GM18867 (cell line): Measurements from ENCODE around the gene ETV2.
A peak's percentile ranks its signal among the peaks of the same experiment; 100 is the strongest.
"Not testable (repeated sequence)": the region's sequence is repeated elsewhere in the genome, so short reads cannot be mapped to it uniquely, and the experiment has no call there.

Experiments used
- ATAC-seq: cut with Tn5 transposase; IDR thresholded peaks from one replicate; pipeline ENCODE4 v1.9.1; 2021; ENCODE audit warnings: mild to moderate bottlenecking, moderate library complexity; ENCODE audit not compliant: unreplicated experiment

ETV2 gene, protein sequence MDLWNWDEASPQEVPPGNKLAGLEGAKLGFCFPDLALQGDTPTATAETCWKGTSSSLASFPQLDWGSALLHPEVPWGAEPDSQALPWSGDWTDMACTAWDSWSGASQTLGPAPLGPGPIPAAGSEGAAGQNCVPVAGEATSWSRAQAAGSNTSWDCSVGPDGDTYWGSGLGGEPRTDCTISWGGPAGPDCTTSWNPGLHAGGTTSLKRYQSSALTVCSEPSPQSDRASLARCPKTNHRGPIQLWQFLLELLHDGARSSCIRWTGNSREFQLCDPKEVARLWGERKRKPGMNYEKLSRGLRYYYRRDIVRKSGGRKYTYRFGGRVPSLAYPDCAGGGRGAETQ

DNA sequence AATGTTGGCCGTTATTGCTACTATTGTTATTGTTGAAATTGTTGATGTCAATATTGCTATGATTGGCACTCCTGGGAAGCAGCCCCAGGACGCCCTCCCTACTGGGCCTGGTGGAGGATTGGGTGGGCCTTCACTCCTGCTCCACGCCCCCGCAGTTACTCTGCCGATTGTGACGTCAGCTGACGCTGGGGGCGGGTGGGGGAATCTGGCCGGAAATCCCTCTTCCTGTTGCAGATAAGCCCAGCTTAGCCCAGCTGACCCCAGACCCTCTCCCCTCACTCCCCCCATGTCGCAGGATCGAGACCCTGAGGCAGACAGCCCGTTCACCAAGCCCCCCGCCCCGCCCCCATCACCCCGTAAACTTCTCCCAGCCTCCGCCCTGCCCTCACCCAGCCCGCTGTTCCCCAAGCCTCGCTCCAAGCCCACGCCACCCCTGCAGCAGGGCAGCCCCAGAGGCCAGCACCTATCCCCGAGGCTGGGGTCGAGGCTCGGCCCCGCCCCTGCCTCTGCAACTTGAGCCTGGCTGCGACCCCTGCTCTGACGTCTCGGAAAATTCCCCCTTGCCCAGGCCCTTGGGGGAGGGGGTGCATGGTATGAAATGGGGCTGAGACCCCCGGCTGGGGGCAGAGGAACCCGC, at the start of gene ETV2:
Gene ETV2 (plus strand): TSS at position 231 of the 637 bp plus-strand sequence. CDS start 716 bp downstream, outside the sequence.
- no peak for ATAC-seq

DNA sequence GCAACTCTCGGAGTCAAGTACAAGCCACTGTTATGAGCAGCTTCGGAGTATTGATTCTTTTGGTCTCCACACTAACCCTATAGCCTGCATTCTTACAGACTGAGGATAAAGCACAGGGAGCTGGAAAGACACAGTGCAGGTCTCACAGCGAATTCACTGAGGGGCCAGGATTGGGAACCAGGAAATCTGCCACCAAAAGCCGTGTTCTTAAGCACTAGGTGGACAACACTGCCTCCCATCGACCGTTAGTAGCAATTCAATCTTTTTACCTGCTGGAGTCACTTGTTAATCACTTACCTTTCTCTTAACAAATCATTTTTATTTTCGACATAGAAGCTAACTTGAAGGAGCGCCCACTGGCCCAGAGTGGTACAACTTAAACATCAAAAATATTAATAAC, 49.3 kb upstream of the ETV2 start:
- ATAC-seq: no peak

DNA sequence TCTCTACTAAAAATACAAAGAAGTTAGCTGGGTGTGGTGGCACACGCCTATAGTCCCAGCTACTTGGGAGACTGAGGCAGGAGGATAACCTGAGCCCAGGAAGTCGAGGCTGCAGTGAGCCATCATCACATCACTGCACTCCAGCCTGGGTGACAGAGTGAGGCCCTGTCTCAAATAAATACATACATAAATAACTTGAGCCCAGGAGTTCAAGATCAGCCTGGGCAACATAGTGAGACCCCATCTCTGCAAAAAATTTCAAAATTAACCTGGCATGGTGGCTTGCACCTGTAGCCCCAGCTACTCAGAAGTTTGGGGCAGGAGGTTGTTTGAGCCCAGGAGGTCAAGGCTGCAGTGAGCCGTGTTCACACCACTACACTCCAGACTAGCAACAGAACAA, 46.5 kb upstream of the ETV2 start:
- ATAC-seq: not testable (repeated sequence)

DNA sequence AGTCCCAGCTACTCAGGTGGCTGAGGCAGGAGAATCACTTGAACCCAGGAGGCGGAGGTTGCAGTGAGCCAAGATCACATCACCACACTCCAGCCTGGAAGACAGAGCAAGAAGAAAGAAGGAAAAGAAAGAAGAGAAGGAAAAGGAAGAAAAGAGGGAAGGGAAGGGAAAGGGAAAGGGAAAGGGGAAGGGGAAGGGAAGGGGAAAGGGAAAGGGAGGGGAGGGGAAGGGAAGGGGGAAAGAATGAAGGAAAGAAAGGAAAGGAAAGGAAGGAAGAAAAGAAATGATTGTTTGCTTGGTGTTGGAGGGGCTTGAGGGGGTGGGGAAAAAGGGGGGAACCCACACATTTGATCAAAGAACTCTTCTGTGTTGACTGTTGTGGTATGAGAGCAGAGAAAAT, 45.6 kb upstream of the ETV2 start:
- no peak for ATAC-seq

DNA sequence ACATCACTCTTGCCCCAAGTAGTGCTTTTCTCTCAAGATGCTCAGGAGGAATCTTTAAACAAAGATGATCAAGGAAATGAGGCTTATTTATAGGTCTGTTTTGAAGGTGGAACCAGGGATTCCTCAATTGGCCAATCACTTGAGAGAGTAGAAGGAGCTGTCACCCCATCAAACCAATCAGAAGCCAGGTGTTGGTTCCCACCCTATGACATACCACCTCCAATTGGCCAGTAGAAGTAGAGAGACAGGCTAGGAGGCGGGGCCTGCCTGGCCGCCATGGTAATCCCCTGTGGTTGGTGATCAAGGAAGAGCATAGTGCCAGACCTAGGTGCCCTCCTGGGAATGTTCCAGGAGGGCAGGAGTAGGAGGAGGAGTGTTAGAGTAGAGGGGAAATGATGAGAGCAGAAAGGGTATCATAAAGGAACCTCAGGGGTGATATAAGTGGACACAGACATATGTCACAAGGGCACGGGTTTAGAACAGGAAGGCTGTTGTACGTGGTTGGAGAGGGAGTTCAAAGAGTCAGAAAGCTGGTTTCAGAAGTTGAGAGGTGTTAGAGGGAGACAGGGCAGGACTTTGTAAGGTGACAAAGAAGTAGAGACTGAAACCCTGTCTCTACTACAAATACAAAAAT, 45.1 kb upstream of the ETV2 start:
- peak; percentile 88 for ATAC-seq

DNA sequence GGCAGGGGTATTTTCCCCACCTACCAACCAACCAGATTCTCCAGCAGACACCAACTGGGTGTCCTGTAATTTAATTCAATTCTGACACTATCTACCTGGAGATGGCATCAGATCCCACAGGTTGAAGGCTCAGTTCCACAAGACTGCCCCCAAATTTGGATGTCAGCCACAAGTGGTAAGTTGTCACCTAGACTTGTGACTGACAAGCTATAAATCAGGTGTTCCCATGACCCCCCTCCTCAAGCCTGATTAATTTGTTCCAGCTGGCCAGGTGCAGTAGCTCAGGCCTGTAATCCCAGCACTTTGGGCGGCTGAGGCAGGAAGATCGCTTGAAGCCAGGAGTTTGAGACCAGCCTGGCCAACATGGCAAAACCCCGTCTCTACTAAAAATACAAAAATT, 39.6 kb upstream of the ETV2 start:
- ATAC-seq: no peak

DNA sequence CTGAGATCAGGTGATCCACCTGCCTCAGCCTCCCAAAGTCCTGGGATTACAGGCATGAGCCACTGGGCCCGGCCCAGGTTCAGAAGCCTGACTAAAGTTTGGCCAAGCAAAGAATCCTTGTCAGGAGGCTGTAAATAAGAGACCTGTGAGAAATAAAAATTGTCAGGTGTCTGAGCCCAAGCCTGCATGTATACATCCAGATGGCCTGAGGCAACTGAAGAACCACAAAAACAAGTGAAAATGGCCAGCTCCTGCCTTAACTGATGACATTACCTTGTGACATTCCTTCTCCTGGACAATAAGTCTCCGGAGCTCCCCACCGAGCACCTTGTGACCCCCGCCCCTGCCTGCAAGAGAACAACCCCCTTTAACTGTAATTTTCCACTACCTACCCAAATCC, 37.1 kb upstream of the ETV2 start:
- ATAC-seq: not testable (repeated sequence)

DNA sequence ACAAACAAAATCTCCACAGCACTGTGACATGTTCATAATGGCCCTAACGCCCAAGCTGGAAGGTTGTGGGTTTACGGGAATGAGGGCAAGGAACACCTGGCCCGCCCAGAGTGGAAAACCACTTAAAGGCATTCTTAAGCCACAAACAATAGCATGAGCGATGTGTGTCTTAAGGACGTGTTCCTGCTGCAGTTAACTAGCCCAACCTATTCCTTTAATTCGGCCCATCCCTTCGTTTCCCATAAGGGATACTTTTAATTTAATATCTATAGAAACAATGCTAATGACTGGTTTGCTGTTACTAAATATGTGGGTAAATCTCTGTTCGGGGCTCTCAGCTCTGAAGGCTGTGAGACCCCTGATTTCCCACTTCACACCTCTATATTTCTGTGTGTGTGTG, 34.4 kb upstream of the ETV2 start:
- ATAC-seq: not testable (repeated sequence)

DNA sequence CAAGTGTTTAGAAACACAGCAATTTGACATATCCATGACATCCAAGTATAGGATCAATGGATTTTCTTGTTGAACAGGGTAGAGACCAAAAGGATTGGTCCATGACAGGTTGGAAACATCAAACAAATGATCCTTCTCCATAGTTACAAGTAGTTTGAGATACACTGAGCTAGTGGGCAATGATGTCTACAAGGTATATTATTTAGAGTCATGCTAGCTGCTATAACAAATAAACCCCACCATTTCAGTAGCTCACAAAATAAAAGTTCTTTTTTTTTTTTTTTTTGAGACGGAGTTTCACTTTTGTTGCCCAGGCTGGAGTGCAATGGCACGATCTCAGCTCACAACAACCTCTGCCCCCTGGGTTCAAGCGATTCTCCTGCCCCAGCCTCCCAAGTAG, 33.9 kb upstream of the ETV2 start:
- no peak for ATAC-seq

DNA sequence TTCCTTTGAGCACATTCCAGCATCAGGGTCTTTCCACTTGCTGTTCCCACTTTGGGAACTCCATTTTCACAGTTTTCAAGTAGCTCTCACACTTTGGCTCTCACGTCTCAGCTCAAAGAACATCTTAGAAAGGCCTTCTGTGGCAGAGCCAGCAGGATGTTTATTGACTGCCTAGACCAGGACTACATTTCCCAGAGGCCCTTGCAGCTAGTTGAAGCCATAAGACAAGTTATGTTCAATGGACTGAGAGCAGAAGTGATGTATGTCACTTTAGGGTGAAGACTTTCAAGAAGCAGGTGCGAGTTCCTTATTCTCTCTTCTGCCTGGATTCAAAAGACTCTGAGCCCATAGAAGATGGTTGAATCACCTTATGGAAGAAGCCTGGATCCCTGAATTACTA, 33.3 kb upstream of the ETV2 start:
- no peak for ATAC-seq

DNA sequence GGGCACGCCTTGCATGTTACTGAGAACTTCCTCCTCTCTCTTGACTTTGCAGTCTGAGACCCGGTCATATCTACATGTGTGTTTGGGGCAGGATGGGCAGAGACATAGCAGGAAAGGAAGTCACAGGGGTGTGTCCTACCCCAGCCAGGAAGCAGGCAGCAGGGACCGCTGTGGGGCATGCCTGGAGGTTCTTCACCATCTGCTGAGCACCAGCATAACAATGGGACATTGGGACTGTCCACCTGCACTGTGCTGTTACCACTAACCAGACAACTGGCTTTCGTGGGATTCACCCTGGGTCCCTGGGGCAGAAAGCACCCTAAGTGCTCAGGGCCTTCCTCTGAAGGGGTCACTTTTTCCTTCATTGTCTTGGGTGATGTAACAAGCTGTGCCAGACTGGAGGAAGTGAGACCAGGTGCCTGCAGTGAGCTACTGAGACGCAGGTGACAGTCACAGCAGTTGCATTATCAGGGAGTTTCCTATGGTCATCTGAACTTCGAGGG, 31.6 kb upstream of the ETV2 start:
- ATAC-seq: no peak

DNA sequence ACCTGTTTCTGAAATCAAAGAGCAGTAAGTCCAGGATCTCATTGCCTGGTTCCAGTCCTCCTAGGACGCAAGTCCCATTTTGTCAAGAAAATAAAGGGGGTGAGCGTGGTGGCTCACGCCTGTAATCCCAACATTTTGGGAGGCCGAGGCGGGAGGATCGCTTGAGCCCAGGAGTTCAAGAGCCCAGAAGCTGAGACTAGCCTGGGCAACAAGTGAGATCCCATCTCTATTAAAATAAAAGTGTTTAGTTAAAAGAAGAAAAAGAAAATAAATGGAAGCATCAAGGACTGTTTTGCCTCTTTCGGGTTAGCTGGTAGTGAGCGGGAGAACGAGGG, 29.4 kb upstream of the ETV2 start:
- ATAC-seq: peak; percentile 4

DNA sequence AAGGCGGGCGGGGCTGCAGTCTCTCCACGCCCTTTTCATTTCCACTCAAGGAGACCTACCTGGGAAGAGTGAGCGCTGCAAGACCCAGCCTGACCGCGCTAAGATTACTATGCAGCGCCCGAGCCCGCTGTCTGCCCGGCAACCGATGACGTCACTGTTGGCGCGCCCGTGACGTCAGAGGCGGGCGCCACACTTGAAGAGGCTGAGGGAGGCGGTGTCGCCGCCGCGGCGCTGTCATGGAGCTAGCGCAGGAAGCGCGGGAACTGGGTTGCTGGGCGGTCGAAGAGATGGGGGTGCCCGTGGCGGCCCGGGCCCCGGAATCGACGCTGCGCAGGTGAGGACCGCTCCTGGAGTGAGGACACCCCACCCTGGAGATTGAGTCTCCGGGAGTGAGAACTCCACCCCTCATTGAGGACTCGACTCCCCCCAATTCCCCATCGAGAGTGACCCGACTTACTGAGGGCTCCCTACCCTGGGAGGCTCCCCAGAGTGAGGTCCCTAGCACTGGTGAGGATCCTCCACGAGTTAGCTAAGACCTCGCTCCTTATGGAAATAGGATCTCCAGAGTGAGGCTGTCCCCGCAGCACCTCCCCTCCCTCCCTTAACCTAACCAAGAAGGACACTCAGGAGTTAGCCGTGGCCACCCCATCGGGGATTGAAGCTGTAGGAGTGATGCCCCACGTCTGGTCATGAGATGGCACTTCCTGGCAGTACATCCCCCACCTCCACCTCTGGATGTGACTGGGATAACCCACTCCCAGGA, 28.8 kb upstream of the ETV2 start, which contains the start of gene HAUS5:
Gene HAUS5 (plus strand): TSS at position 177 of the 763 bp plus-strand sequence. CDS start 60 bp downstream, at position 237.
- peak; percentile 92 for ATAC-seq

DNA sequence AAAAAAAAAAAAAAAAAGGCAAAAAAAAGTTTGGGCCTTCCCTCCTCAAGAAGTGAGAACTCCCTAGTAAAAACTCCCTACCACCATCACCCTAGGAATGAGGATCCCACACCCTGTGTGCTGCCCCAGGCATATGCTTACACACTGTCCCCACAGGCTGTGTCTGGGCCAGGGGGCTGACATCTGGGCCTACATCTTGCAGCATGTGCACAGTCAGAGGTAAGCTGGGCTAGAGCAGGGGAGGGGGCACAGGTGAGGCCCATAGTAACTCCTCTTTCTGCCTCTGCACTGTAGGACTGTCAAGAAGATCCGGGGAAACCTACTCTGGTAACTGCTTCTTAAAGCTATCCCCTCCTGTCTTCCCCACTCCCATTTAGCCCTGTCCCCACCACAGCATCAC, 28.0 kb upstream of the ETV2 start:
- no peak for ATAC-seq

DNA sequence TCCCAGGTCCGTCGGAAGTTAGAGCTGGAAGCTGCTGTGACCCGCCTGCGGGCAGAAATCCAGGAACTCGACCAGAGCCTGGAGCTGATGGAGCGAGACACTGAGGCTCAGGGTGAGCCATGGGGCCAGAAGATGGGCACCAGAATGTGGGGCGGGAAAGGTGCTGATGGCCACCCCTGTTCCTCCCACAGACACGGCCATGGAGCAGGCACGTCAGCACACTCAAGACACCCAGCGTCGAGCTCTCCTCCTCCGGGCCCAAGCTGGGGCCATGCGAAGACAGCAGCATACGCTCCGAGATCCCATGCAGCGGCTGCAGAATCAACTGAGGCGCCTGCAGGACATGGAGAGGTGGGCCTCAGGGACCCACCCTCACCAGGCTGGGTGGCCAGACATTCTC, 26.5 kb upstream of the ETV2 start:
- no peak for ATAC-seq

DNA sequence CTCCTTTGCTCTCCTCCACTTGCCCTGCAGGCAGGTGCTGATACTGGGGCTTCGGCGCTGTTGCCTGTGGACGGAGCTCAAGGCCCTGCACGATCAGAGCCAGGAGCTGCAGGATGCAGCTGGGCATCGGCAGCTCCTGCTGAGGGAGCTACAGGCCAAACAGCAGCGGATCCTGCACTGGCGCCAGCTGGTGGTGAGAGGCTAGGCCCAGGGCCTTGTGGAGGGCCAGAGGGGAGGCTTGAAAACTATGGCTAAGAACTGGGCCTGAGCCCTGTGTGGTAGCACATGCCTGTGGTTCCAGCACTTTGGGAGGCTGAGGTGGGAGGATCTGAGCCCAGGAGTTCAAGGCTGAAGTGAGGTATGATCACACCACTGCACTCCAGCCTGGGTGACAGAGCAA, 22.7 kb upstream of the ETV2 start:
- no peak for ATAC-seq

DNA sequence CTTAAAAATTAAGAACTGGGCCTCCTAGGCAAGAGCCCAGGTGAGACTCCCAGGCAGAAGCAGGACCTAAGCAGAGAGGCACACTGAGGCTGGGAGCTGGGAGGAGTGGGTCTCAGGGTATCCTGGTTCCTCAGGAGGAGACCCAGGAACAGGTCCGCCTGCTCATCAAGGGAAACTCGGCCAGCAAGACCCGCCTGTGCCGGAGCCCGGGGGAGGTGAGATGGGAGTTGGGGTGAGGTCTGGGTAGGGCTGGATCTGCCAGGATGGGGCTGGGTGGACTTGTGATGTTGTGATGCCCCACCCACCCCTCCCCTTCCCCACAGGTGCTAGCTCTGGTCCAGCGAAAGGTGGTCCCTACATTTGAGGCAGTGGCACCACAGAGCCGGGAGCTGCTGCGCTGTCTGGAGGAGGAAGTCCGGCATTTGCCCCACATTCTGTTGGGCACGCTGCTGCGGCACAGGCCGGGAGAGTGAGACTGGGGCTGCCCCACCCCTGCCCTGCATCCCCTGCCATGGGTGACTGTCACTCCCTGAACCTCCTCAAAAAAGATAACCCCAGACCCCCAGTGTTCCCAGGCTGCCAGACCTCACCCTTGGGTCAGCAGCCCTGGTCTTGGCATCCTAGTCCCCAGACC, 22.1 kb upstream of the ETV2 start:
- no peak for ATAC-seq

DNA sequence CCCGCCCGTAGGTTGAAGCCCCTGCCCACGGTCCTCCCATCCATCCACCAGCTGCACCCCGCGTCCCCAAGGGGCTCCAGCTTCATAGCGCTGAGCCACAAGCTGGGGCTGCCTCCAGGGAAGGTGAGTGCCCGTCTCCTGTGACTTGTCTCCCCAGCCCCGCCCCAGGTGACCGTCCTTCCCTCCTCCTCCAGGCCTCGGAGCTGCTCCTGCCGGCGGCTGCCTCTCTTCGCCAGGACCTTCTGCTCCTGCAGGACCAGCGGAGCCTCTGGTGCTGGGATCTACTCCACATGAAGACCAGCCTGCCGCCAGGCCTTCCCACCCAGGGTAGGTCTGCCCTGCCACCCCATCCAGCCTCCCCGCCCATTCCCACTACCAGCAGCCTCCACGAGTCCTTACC, 21.5 kb upstream of the ETV2 start:
- ATAC-seq: no peak

DNA sequence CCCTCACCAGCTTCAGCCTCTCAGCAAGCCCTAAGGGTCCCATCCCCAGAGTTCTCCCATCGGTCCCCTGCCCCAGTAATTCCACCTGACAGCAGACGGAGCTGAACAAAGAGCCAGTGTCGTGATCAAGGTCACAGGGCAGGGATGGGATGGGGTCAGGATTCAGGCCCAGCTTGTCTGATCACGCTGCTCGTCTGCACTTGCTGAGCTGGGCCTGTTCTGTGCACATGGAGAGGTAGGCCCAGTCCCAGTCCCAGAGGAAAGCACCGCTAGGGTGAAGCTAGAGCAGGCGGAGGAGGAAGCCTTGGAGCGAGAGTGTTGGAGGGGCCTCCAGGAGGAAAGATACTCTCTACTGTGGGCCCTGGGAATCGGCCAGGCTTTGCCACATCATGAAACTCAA, 19.8 kb upstream of the ETV2 start:
- no peak for ATAC-seq

DNA sequence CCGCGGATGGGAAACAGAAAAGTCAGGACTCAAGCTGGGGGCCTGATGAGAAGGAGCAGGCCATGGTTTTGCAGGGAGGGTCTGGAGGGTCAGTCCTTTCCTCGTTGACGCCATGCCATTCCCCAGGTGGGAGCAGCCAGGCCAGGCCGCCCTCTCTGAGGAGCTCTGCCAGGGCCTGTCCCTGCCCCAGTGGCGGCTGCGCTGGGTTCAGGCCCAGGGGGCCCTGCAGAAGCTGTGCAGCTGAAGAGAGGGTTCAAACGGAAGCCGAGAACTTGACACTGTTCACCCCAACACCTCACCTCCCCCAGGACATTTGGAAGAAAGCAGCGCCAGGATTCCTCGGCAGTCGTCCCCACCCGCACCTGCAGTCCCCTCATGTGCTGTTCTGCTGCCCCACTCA, 18.8 kb upstream of the ETV2 start:
- no peak for ATAC-seq
